K562 (cell line): ENCODE results near the gene ATM. TPM values are rescaled to one million over a fixed set of nuclear protein-coding genes. Genes with fewer than 3 reads are reported as not detected.

Experiments used
- ATAC-seq: fragments of 200-7000 bp; cut with Tn5 transposase; 3 replicates; pipeline ENCODE4 v1.9.1; 2020; ENCODE audit warnings: moderate library complexity
- BruUV-seq: library from RNA; stranded (reverse); fragments of 400-500 nt; replicated peaks from 2 replicates; lab custom pipeline; 2021; lab: Mats Ljungman, UMichigan
- CTCF ChIA-PET: fragments of 300-600 bp; formaldehyde crosslinking; extraction: SDS; loops from one replicate; lab custom pipeline; 2021; ENCODE audit warnings: low intra/inter-chr PET ratio; lab: Yijun Ruan, JAX
- POLR2A ChIA-PET: fragments of 300-600, 350-650 bp; sonication (Branson Sonifier 250); formaldehyde crosslinking; extraction: SDS; loops from one replicate; lab custom pipeline; 2021; ENCODE audit warnings: antibody characterized with exemption, inconsistent platforms; lab: Yijun Ruan, JAX
- DNase-seq, 4 experiments: peaks; one replicate each; pipeline versions ENCODE4 v3.0.0 to v3.0.0-alpha.2; 2011 to 2018; ENCODE audit warnings: low spot score in 3 of 4, mixed read lengths in 3 of 4; ENCODE audit errors: extremely low read depth in 1 of 4
- FAIRE-seq: peaks from 2 replicates; lab custom pipeline; 2011; peaks lifted over from hg19 to GRCh38; lab: Jason Lieb, UNC
- H2AFZ ChIP-seq: 2 replicates; pipeline ENCODE4 v1.6.0; 2011; ENCODE audit warnings: low read depth, low read length, control low read depth, inconsistent platforms
- H3K27ac ChIP-seq: fragments of 200-600 bp; 3 replicates; pipeline ENCODE4 v1.8.0; 2011; ENCODE audit warnings: low read depth, mild to moderate bottlenecking, control low read depth, inconsistent platforms, low read length, moderate library complexity, mixed read lengths; ENCODE audit errors: extremely low read depth
- H3K27me3 ChIP-seq, 2 experiments: fragments of 300-600 bp in 1 of 2; 2 replicates in 1 of 2; 3 replicates in 1 of 2; pipeline versions ENCODE4 v1.6.0 to v1.8.0; 2011; ENCODE audit warnings: inconsistent platforms in 2 of 2, low read length in 2 of 2, mild to moderate bottlenecking in 1 of 2, mixed read lengths in 1 of 2, moderate library complexity in 1 of 2; ENCODE audit not compliant: control insufficient read depth in 2 of 2, insufficient read depth in 2 of 2
- H3K36me3 ChIP-seq: fragments of 300-600 bp; 3 replicates; pipeline ENCODE4 v1.8.0; 2011; ENCODE audit warnings: mild to moderate bottlenecking, low read length, inconsistent platforms; ENCODE audit not compliant: control insufficient read depth, insufficient read depth
- H3K4me1 ChIP-seq, 2 experiments: fragments of 200-600 bp in 1 of 2; replicated peaks in 1 of 2; 2 replicates in 1 of 2; 3 replicates in 1 of 2; pipeline versions ENCODE4 v1.5.1 to v1.8.0; 2011; ENCODE audit warnings: inconsistent platforms in 2 of 2, low read length in 2 of 2, mild to moderate bottlenecking in 1 of 2, mixed read lengths in 1 of 2, moderate library complexity in 1 of 2; ENCODE audit not compliant: control insufficient read depth in 2 of 2, insufficient read depth in 2 of 2
- H3K4me2 ChIP-seq: 2 replicates; pipeline ENCODE4 v1.6.1; 2011; ENCODE audit warnings: low read length, control low read depth, inconsistent platforms, mixed read lengths; ENCODE audit not compliant: insufficient read depth
- H3K4me3 ChIP-seq: fragments of 200-600 bp; sonication (generic), shearing (Covaris generic); 2 replicates; pipeline ENCODE4 v1.5.1; 2016; ENCODE audit warnings: control low read depth, inconsistent platforms
- H3K79me2 ChIP-seq: fragments of 200-600 bp; 3 replicates; pipeline ENCODE4 v1.8.0; 2011; ENCODE audit warnings: low read length, inconsistent platforms; ENCODE audit not compliant: control insufficient read depth, insufficient read depth
- H3K9ac ChIP-seq, 2 experiments: 2 replicates each; pipeline versions ENCODE4 v1.6.0 to v1.6.1; 2011; ENCODE audit warnings: low read depth in 2 of 2, low read length in 2 of 2, control low read depth in 1 of 2, inconsistent platforms in 1 of 2, mild to moderate bottlenecking in 1 of 2, mixed read lengths in 1 of 2; ENCODE audit not compliant: insufficient read depth in 1 of 2
- H3K9me1 ChIP-seq: one replicate; pipeline ENCODE4 v1.6.0; 2011; ENCODE audit warnings: inconsistent platforms, mild to moderate bottlenecking, low read length, moderate library complexity; ENCODE audit not compliant: control insufficient read depth, insufficient read depth
- H3K9me3 ChIP-seq: replicated peaks from 2 replicates; pipeline ENCODE4 v1.5.1; 2011; ENCODE audit warnings: low read depth, low read length, inconsistent platforms; ENCODE audit not compliant: control insufficient read depth, insufficient read depth
- H4K20me1 ChIP-seq: replicated peaks from 2 replicates; pipeline ENCODE4 v1.6.1; 2011; ENCODE audit warnings: low read length, inconsistent platforms, mixed read lengths; ENCODE audit not compliant: control insufficient read depth, insufficient read depth
- GTF2F1 ChIP-seq: IDR thresholded peaks from 2 replicates; pipeline ENCODE4 v1.6.1; 2011; ENCODE audit warnings: low read depth, low read length, improper control_type of control experiment
- KAT7 ChIP-seq: sonication (generic); formaldehyde crosslinking; IDR thresholded peaks from 2 replicates; pipeline ENCODE4 v1.8.0; 2022; ENCODE audit warnings: missing genetic modification reagents, mild to moderate bottlenecking, borderline replicate concordance
- PHB ChIP-seq: fragments of 250-450 bp; sonication (Bioruptor Pico); IDR thresholded peaks from 2 replicates; pipeline ENCODE4 v1.5.0; 2021
- PHF8 ChIP-seq: fragments of 200-600 bp; sonication (generic); IDR thresholded peaks from 2 replicates; pipeline ENCODE4 v1.6.1; 2012; ENCODE audit warnings: mixed run types, mild to moderate bottlenecking, inconsistent platforms, low read length, moderate library complexity, borderline replicate concordance
- POLR2AphosphoS5 ChIP-seq: IDR thresholded peaks from 2 replicates; pipeline ENCODE4 v1.6.1; 2011; ENCODE audit warnings: mild to moderate bottlenecking, low read depth, low read length, moderate library complexity; ENCODE audit not compliant: control insufficient read depth, insufficient read depth
- SMARCC2 ChIP-seq: fragments of 450-650 bp; IDR thresholded peaks from 2 replicates; pipeline ENCODE4 v1.6.1; 2017; ENCODE audit warnings: antibody characterized with exemption, moderate library complexity, mild to moderate bottlenecking, low read depth
- TBL1XR1 ChIP-seq, 2 experiments: IDR thresholded peaks; 2 replicates each; pipeline ENCODE4 v1.6.1; 2012; ENCODE audit warnings: improper control_type of control experiment in 2 of 2, low read length in 2 of 2, mild to moderate bottlenecking in 1 of 2
- VEZF1 ChIP-seq: fragments of 200-800 bp; sonication (Bioruptor generic); IDR thresholded peaks from 2 replicates; pipeline ENCODE4 v1.6.1; 2017; ENCODE audit warnings: missing genetic modification characterization, missing compliant biosample characterization
- ZBTB26 ChIP-seq: fragments of 450-650 bp; formaldehyde crosslinking; IDR thresholded peaks from 2 replicates; pipeline ENCODE4 v1.4.0; 2022; ENCODE audit warnings: missing genetic modification characterization
- ZNF584 ChIP-seq: fragments of 200-800 bp; sonication (Bioruptor generic); IDR thresholded peaks from 2 replicates; pipeline ENCODE4 v1.6.1; 2016; ENCODE audit warnings: low read depth, mild to moderate bottlenecking, missing genetic modification characterization, missing compliant biosample characterization
- WGBS: fragments of 100-300 bp; shearing (Covaris generic); methylation state at CpG from one replicate; pipeline ENCODE4 v1.1.6; 2016; ENCODE audit warnings: low coverage, mixed read lengths; ENCODE audit not compliant: insufficient coverage; ENCODE audit errors: missing lambda C conversion rate; 5-methylcytosine and 5-hydroxymethylcytosine counted together
- in situ Hi-C: fragments of 300-500 bp; cut with MboI; formaldehyde crosslinking; loops from 4 replicates; pipeline ENCODE4 v1.15.0; 2018; ENCODE audit warnings: inconsistent platforms, mixed read lengths
- intact Hi-C: fragments of 100-400 bp; cut with micrococcal nuclease; formaldehyde crosslinking; loops from 2 replicates; pipeline ENCODE4 v1.14.2; 2022
- polyA plus RNA-seq, 8 experiments: library from polyadenylated mRNA; depleted of rRNA in 4 of 8; stranded (reverse) in 5 of 8; unstranded in 3 of 8; fragments of >200 nt; fragmentation: Nextera tagmentation in 2 of 8; fragmentation: Illumina TruSeq in 1 of 8; extraction: Ambion mirVana in 2 of 8; extraction: Trizol in 1 of 8; gene quantifications; 2 replicates each; pipeline versions ENCODE4 v1.2.1 to v1.2.3, GENCODE V29; 2011 to 2014; ENCODE audit warnings: inconsistent platforms in 1 of 8, missing spikeins in 1 of 8
- total RNA-seq, 7 experiments: library from RNA; depleted of rRNA in 6 of 7; stranded (reverse); fragments of >200 nt in 6 of 7; fragmentation: Illumina TruSeq in 2 of 7; extraction: Trizol in 2 of 7; gene quantifications; 2 replicates each; pipeline versions ENCODE4 v1.2.1 to v1.2.3, GENCODE V29; 2011 to 2021; ENCODE audit warnings: low replicate concordance in 1 of 7

The ATM gene
- total and polyA plus RNA-seq, 9 of the 15 experiments (the other 6 are each of a cell fraction or from before 2014, with no cell fraction given), result 8.3 to 46.8 (median 26.2) TPM

- ATAC-seq (no peak), DNase-seq (no peak), FAIRE-seq (no peak)
- WGBS, result 77% methylated on average over 3 of the region's 3 CpGs
- H3K9me3 ChIP-seq, result no peaks in the 10 kb centered on the region
- no peaks in the 10 kb centered on the region for H3K9me1 ChIP-seq
- ChIA-PET POLR2A (no interaction called here), CTCF (no interaction called here)
- no peaks in the 10 kb centered on the region for H3K27me3 ChIP-seq
- peaks cover 16% of the 10 kb centered on the region; the same call in 2 of the 3 replicates for H3K36me3 ChIP-seq
- in situ Hi-C loops (no loop called here), intact Hi-C loops (no loop called here)
- H3K4me1 ChIP-seq, result no peaks in the 10 kb centered on the region
- H3K79me2 ChIP-seq, result no peaks in the 10 kb centered on the region
- H3K4me3 ChIP-seq, result no peak overlapping the region
- BruUV-seq, result no TSS peak
- H3K4me2 ChIP-seq, result no peak overlapping the region
- no peaks in the 10 kb centered on the region for H4K20me1 ChIP-seq
- no peak for TF ChIP-seq ZBTB26 (CRISPR knock-in tag)
- TF ChIP-seq KAT7 (CRISPR knock-in tag), result no peak
- no peak for TF ChIP-seq SMARCC2
- no peak for TF ChIP-seq PHF8
- no peak for TF ChIP-seq TBL1XR1 (IDR thresholded peaks at IDR 0.05; ENCODE audit: low read length in 2 of 2)
- TF ChIP-seq PHB, result no peak
- TF ChIP-seq VEZF1, result no peak
- no peak for TF ChIP-seq POLR2AphosphoS5
- no peak for TF ChIP-seq ZNF584 (CRISPR knock-in tag)
- TF ChIP-seq GTF2F1, result no peak
- H3K27ac ChIP-seq, result no peak overlapping the region
- no peak overlapping the region for H2AFZ ChIP-seq
- no peak overlapping the region for H3K9ac ChIP-seq
Observed at GRCh38 chr11:108307751-108308150, 84.9 kb downstream of the ATM start.
